ENCODE data around the gene KIAA1614. TPM values are rescaled to one million over a fixed set of nuclear protein-coding genes. Genes with fewer than 3 reads are reported as not detected.

The KIAA1614 gene
- total and polyA plus RNA-seq, 10 of the 15 experiments (the other 5 are each of a cell fraction or from before 2014, with no cell fraction given) = 0.03 to 1.0 (median 0.26) TPM; not detected in 1

- in situ Hi-C loops (cut with MboI) (no loop called here), intact Hi-C loops (cut with micrococcal nuclease; ENCODE audit: unreplicated experiment) (no loop called here)
- Histone ChIP-seq H4K20me1 (ENCODE audit: control insufficient read depth, insufficient read depth) (no peaks in the 10 kb centered on the region), H3K36me3 (ENCODE audit: control insufficient read depth in 2 of 2, insufficient read depth in 2 of 2, low read length in 1 of 2) (peaks cover 3 to 4% of the 10 kb centered on the region in 2 experiments; a peak in 3 of 4 replicates), H3K9me3 (replicated peaks; ENCODE audit: control insufficient read depth, insufficient read depth, low read length) (peaks cover 2% of the 10 kb centered on the region; the same call in 1 of the 3 replicates), H2AFZ (ENCODE audit: control insufficient read depth, low read depth, low read length) (no peak overlapping the region), H3K79me2 (ENCODE audit: control insufficient read depth, insufficient read depth, low read length) (no peaks in the 10 kb centered on the region), H3K9ac (ENCODE audit: control insufficient read depth, insufficient read depth, low read length) (no peak overlapping the region), H3K27me3 (replicated peaks in 1 of 2; ENCODE audit: control insufficient read depth in 2 of 2, insufficient read depth in 2 of 2, low read length in 1 of 2) (no peaks in the 10 kb centered on the region), H3K27ac (ENCODE audit: control insufficient read depth, insufficient read depth) (no peak overlapping the region), H3K4me2 (ENCODE audit: control insufficient read depth, insufficient read depth) (no peak overlapping the region), H3K4me1 (ENCODE audit: control insufficient read depth, insufficient read depth, low read length) (peaks cover 6% of the 10 kb centered on the region), H3K4me3 (no peak overlapping the region)
- no peak for TF ChIP-seq BCLAF1 (IDR thresholded peaks at IDR 0.05)
- no peak for TF ChIP-seq CREM (IDR thresholded peaks at IDR 0.05; ENCODE audit: low read depth)
- no peak for TF ChIP-seq GATAD2B (conservative IDR thresholded peaks at IDR 0.05; ENCODE audit: low read depth)
- no peak for TF ChIP-seq USF1 (IDR thresholded peaks at IDR 0.05; ENCODE audit: borderline replicate concordance, extremely low read length, insufficient read depth, low read depth, low read length)
- no peak for TF ChIP-seq RAD51 (IDR thresholded peaks at IDR 0.05)
- no peak for TF ChIP-seq BRCA1 (IDR thresholded peaks at IDR 0.05; ENCODE audit: low read depth, low read length)
- TF ChIP-seq SMC3 (IDR thresholded peaks at IDR 0.05; ENCODE audit: borderline replicate concordance, low read length) = no peak
- TF ChIP-seq ZBED1 (IDR thresholded peaks at IDR 0.05; ENCODE audit: borderline replicate concordance) = no peak
- no peak for TF ChIP-seq SP1 (IDR thresholded peaks at IDR 0.05; ENCODE audit: low read depth, low read length)
- no peak for TF ChIP-seq POLR2A (IDR thresholded peaks at IDR 0.05; ENCODE audit: low read depth, low read length)
- TF ChIP-seq CBFB (IDR thresholded peaks at IDR 0.05; ENCODE audit: low read depth) = no peak
- TF ChIP-seq E2F8 (IDR thresholded peaks at IDR 0.05; ENCODE audit: low read depth, partially characterized antibody) = no peak
- TF ChIP-seq ZZZ3 (IDR thresholded peaks at IDR 0.05; ENCODE audit: control insufficient read depth, insufficient read length, low read depth) = no peak
- no peak for TF ChIP-seq RELA (IDR thresholded peaks at IDR 0.05; ENCODE audit: borderline replicate concordance, partially characterized antibody)
- no peak for TF ChIP-seq YY1 (IDR thresholded peaks at IDR 0.05; ENCODE audit: low read depth, low read length)
- TF ChIP-seq SPI1 (IDR thresholded peaks at IDR 0.05; ENCODE audit: borderline replicate concordance, insufficient read depth, low read depth, low read length) = no peak
- TF ChIP-seq USF2 (IDR thresholded peaks at IDR 0.05; ENCODE audit: borderline replicate concordance, low read depth, low read length) = no peak
- FAIRE-seq (no peak), DNase-seq (ENCODE audit: low read depth, low spot score) (no peak), ATAC-seq (no peak)
- ChIA-PET SMC1A (ENCODE audit: uncharacterized antibody, unreplicated experiment) (interaction anchor here (1.2 to 1.4 kb wide), 3 partner anchors 31 to 70 kb away, joined by 3 to 4 read pairs (median 3); partner anchors contain the start of gene KIAA1614), CTCF (interaction anchor here (1.2 to 1.7 kb wide), 2 partner anchors 31 to 70 kb away, joined by 3 to 4 read pairs; no protein-coding TSS in a partner anchor), RAD21 (ENCODE audit: unreplicated experiment) (interaction anchor here (0.7 kb wide), 1 partner anchor 190 kb away, joined by 5 read pairs; no protein-coding TSS in a partner anchor), POLR2A (interaction anchor here (0.5 to 0.7 kb wide), 3 partner anchors 29 to 100 kb away, joined by 3 read pairs; no protein-coding TSS in a partner anchor)
- no TSS peak for BruUV-seq (replicated peaks)
- 68% methylated on average over 5 of the region's 5 CpGs for WGBS (ENCODE audit: insufficient coverage, insufficient replicate concordance, low lambda C conversion rate, missing lambda C conversion rate)
These were observed 39.3 kb downstream of the KIAA1614 start for GRCh38 chr1:180951836-180952656.

Measured in GM12878 (cell line).